Panc1 (cell line): ENCODE data around the gene HNRNPM.

ENCODE experiments used
- REST ChIP-seq, 2 experiments: IDR thresholded peaks; 2 replicates each; pipeline ENCODE4 v1.6.1; 2011 to 2012; ENCODE audit warnings: low read depth in 2 of 2, control low read depth in 1 of 2, low read length in 1 of 2, mild to moderate bottlenecking in 1 of 2, moderate library complexity in 1 of 2; ENCODE audit not compliant: insufficient read depth in 1 of 2
- SIN3A ChIP-seq: IDR thresholded peaks from 2 replicates; pipeline ENCODE4 v1.6.1; 2012; ENCODE audit warnings: low read depth, mild to moderate bottlenecking, low read length, moderate library complexity, borderline replicate concordance; ENCODE audit not compliant: insufficient read depth
- TCF7L2 ChIP-seq: IDR thresholded peaks from 2 replicates; pipeline ENCODE4 v1.6.1; 2011; ENCODE audit warnings: mild to moderate bottlenecking, low read depth, low read length, inconsistent platforms
- TF ChIP-seq, protein P1 (sequence below): fragments of 450-650 bp; IDR thresholded peaks from 2 replicates; pipeline ENCODE4 v1.5.1; 2017; ENCODE audit warnings: mild to moderate bottlenecking

DNA sequence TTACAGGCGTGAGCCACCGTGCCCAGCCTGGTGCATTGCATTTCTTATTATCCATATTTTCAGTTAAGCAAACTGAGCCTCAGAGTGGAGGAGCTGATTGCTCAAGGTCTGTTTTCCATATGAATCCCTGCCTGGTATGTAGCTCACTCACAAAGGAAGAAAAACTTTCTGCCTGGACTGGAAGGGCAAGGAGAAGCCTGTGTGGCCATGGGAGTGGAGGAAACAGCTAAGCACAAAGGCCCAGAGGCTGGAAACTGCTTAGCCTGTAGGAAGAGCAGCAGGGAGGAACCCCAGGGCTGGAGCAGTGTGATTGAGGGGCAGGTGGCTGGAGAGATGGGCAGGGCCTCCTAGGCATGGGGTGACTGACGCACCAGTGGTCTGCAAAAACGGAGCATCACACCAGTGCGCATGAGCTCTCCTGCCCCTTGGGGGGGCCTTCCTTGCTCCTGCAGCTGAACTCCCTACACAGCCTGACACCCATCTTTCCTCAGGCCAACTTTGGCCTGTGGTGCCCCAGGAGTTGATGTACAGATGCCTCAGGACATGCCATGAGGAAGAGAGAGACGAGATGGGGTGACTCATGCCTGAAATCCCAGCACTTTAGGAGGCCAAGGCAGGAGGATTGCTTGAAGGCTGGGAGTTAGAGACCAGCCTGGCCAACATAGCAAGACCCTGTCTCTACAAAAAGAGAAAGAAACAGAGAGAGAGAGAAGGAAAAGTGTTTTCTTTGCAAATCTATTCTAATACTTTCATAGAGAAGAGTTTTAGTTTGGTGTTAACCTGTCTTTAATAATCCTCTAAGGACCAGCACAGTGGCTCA lies 2.8 kb upstream of the HNRNPM start:
- TF ChIP-seq SIN3A (no peak), REST (IDR thresholded peaks at IDR 0.05; ENCODE audit: insufficient read depth in 1 of 2, low read depth in 2 of 2, low read length in 1 of 2) (no peak), TCF7L2 (no peak)
- TF ChIP-seq, protein P1, sequence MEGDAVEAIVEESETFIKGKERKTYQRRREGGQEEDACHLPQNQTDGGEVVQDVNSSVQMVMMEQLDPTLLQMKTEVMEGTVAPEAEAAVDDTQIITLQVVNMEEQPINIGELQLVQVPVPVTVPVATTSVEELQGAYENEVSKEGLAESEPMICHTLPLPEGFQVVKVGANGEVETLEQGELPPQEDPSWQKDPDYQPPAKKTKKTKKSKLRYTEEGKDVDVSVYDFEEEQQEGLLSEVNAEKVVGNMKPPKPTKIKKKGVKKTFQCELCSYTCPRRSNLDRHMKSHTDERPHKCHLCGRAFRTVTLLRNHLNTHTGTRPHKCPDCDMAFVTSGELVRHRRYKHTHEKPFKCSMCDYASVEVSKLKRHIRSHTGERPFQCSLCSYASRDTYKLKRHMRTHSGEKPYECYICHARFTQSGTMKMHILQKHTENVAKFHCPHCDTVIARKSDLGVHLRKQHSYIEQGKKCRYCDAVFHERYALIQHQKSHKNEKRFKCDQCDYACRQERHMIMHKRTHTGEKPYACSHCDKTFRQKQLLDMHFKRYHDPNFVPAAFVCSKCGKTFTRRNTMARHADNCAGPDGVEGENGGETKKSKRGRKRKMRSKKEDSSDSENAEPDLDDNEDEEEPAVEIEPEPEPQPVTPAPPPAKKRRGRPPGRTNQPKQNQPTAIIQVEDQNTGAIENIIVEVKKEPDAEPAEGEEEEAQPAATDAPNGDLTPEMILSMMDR, result no peak
